Cardiac muscle cell (in vitro differentiated cells and primary cell): Measurements from ENCODE around the gene AATF. TPM values are rescaled to one million over a fixed set of nuclear protein-coding genes. Genes with fewer than 3 reads are reported as not detected.

Source experiments
- DNase-seq, 2 donors: peaks; one replicate each; pipeline versions ENCODE4 v3.0.0 to v3.0.0-alpha.2; 2010 to 2017; ENCODE audit warnings: low read depth in 1 of 2, low spot score in 1 of 2
- H3K27ac ChIP-seq: fragments of 200-600 bp; sonication (generic); 2 replicates; pipeline ENCODE4 v1.5.1; 2016
- H3K27me3 ChIP-seq: fragments of 200-600 bp; sonication (generic); 2 replicates; pipeline ENCODE4 v1.6.0; 2016; ENCODE audit warnings: control low read depth
- H3K36me3 ChIP-seq: fragments of 200-600 bp; sonication (generic); 2 replicates; pipeline ENCODE4 v1.5.1; 2016; ENCODE audit warnings: control low read depth
- H3K4me1 ChIP-seq: fragments of 200-600 bp; sonication (generic); 2 replicates; pipeline ENCODE4 v1.8.1; 2017; ENCODE audit warnings: low read depth, mild to moderate bottlenecking, mixed run types
- H3K4me3 ChIP-seq: fragments of 200-600 bp; sonication (generic); 2 replicates; pipeline ENCODE4 v1.5.1; 2016; ENCODE audit warnings: mild to moderate bottlenecking
- H3K9me3 ChIP-seq: fragments of 200-600 bp; sonication (generic); 2 replicates; pipeline ENCODE4 v1.5.1; 2017; ENCODE audit warnings: low read depth, mild to moderate bottlenecking, control low read depth
- polyA plus RNA-seq: library from polyadenylated mRNA; unstranded; fragments of >200 nt; fragmentation: Nextera tagmentation; extraction: Ambion mirVana; gene quantifications from 2 replicates; pipeline ENCODE4 v1.2.1, GENCODE V29; 2016
- total RNA-seq: library from RNA; depleted of rRNA; stranded (reverse); fragments of >200 nt; gene quantifications from 2 replicates; pipeline ENCODE4 v1.2.3, GENCODE V29; 2016
- TF ChIP-seq, protein P1 (sequence below): IDR thresholded peaks from 2 replicates; pipeline ENCODE4 v1.5.1; 2012; ENCODE audit warnings: low read depth, mild to moderate bottlenecking, low read length

AATF gene
- total and polyA plus RNA-seq, 2 experiments from 2014 or later, result 43.3 to 50.2 TPM

GRCh38 chr17:36920032-36921005 lies 28.4 kb upstream of the AATF start:
- Histone ChIP-seq H3K27me3 (no peaks in the 10 kb centered on the region), H3K36me3 (no peaks in the 10 kb centered on the region), H3K9me3 (no peaks in the 10 kb centered on the region), H3K27ac (peak overlapping the region; percentile 91), H3K4me3 (peak overlapping the region; percentile 2), H3K4me1 (peaks cover 77% of the 10 kb centered on the region)
- peak in 1 of 2 donors; percentile 72 for DNase-seq
- TF ChIP-seq, protein P1, sequence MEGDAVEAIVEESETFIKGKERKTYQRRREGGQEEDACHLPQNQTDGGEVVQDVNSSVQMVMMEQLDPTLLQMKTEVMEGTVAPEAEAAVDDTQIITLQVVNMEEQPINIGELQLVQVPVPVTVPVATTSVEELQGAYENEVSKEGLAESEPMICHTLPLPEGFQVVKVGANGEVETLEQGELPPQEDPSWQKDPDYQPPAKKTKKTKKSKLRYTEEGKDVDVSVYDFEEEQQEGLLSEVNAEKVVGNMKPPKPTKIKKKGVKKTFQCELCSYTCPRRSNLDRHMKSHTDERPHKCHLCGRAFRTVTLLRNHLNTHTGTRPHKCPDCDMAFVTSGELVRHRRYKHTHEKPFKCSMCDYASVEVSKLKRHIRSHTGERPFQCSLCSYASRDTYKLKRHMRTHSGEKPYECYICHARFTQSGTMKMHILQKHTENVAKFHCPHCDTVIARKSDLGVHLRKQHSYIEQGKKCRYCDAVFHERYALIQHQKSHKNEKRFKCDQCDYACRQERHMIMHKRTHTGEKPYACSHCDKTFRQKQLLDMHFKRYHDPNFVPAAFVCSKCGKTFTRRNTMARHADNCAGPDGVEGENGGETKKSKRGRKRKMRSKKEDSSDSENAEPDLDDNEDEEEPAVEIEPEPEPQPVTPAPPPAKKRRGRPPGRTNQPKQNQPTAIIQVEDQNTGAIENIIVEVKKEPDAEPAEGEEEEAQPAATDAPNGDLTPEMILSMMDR, result no peak

GRCh38 chr17:36921095-36921851 lies 27.5 kb upstream of the AATF start:
- no peaks in the 10 kb centered on the region for H3K27me3 ChIP-seq
- DNase-seq, result peak; percentile 58 to 62
- TF ChIP-seq, protein P1, result no peak
- H3K4me1 ChIP-seq, result peaks cover 84% of the 10 kb centered on the region
- H3K27ac ChIP-seq, result peak overlapping the region; percentile 91
- H3K9me3 ChIP-seq, result no peaks in the 10 kb centered on the region
- H3K4me3 ChIP-seq, result no peak overlapping the region
- H3K36me3 ChIP-seq, result no peaks in the 10 kb centered on the region

GRCh38 chr17:36922175-36922574 lies 26.6 kb upstream of the AATF start:
- Histone ChIP-seq H3K27me3 (no peaks in the 10 kb centered on the region), H3K4me1 (peaks cover 93% of the 10 kb centered on the region)
- TF ChIP-seq, protein P1, result no peak

GRCh38 chr17:36923814-36924221 lies 24.9 kb upstream of the AATF start:
- no peaks in the 10 kb centered on the region for H3K27me3 ChIP-seq
- peak overlapping the region; percentile 50 for H3K27ac ChIP-seq
- peaks cover 94% of the 10 kb centered on the region for H3K4me1 ChIP-seq
- H3K4me3 ChIP-seq, result no peak overlapping the region
- DNase-seq, result no peak
- H3K36me3 ChIP-seq, result no peaks in the 10 kb centered on the region
- no peaks in the 10 kb centered on the region for H3K9me3 ChIP-seq
- TF ChIP-seq, protein P1, result no peak

More at GRCh38 chr17:36922175-36922574, 26.6 kb upstream of the AATF start:
- DNase-seq, result no peak
- peak overlapping the region; percentile 91 for H3K27ac ChIP-seq
- H3K36me3 ChIP-seq, result no peaks in the 10 kb centered on the region
- no peak overlapping the region for H3K4me3 ChIP-seq
- H3K9me3 ChIP-seq, result no peaks in the 10 kb centered on the region

DNA sequence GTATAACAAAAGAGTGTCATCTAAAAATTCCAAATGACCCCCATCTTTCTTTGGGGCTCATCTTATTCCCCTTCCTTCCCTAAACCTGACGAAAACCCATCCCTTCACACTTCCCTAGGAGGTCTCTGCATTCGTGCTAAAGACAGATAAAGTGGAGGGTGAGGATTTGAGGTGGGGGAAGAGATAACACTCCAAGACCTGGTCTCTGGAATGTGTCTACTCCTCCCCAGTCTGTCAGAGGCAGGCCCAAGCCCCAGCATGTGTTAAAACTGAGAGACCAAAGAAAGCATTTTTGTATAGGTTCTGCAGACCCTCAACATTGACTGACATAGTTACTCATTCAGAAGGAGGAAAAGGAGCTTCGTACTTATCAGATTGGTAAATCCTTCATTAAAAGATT lies 22.5 kb upstream of the AATF start:
- no peak for DNase-seq
- Histone ChIP-seq H3K4me3 (no peak overlapping the region), H3K9me3 (no peaks in the 10 kb centered on the region), H3K36me3 (no peaks in the 10 kb centered on the region), H3K27me3 (peaks cover 23% of the 10 kb centered on the region), H3K27ac (peak overlapping the region; percentile 28), H3K4me1 (peaks cover 75% of the 10 kb centered on the region)
- TF ChIP-seq, protein P1, result no peak
